Measurements from ENCODE around the gene GRID1.

GRCh38 chr10:85849315-85849714, 517.3 kb downstream of the GRID1 start:
- no peak for TF ChIP-seq POLR2A (IDR thresholded peaks at IDR 0.05)
- TF ChIP-seq, protein P1, sequence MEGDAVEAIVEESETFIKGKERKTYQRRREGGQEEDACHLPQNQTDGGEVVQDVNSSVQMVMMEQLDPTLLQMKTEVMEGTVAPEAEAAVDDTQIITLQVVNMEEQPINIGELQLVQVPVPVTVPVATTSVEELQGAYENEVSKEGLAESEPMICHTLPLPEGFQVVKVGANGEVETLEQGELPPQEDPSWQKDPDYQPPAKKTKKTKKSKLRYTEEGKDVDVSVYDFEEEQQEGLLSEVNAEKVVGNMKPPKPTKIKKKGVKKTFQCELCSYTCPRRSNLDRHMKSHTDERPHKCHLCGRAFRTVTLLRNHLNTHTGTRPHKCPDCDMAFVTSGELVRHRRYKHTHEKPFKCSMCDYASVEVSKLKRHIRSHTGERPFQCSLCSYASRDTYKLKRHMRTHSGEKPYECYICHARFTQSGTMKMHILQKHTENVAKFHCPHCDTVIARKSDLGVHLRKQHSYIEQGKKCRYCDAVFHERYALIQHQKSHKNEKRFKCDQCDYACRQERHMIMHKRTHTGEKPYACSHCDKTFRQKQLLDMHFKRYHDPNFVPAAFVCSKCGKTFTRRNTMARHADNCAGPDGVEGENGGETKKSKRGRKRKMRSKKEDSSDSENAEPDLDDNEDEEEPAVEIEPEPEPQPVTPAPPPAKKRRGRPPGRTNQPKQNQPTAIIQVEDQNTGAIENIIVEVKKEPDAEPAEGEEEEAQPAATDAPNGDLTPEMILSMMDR (IDR thresholded peaks at IDR 0.05), result no peak

Data from esophagus squamous epithelium (tissue), 4 donors.